ENCODE data around the gene HSPA2. TPM values are rescaled to one million over a fixed set of nuclear protein-coding genes. Genes with fewer than 3 reads are reported as not detected.

HSPA2 gene
- total and polyA plus RNA-seq, 2 of the 13 experiments (the other 11 are each of a cell fraction or from before 2014, with no cell fraction given), result 0.15 to 0.27 TPM

GRCh38 chr14:64503434-64504309 lies 36.9 kb upstream of the HSPA2 start, which contains the start of gene ZBTB25 (continued):
- TF ChIP-seq CTCF (CRISPR knock-in tag; IDR thresholded peaks at IDR 0.05) (0 out of 2 replicates have a peak, but pooled peaks have one; percentile 5), ZNF878 (CRISPR knock-in tag; IDR thresholded peaks at IDR 0.05) (no peak), ZNF468 (CRISPR knock-in tag; IDR thresholded peaks at IDR 0.05) (0 out of 2 replicates have a peak, but pooled peaks have one; percentile 18), XRCC5 (optimal IDR thresholded peaks at IDR 0.05; ENCODE audit: low read length) (peak; percentile 14), BRCA1 (CRISPR knock-in tag; IDR thresholded peaks at IDR 0.05) (peak; percentile 21; the same call in 1 of the 2 replicates), NR2F1 (CRISPR knock-in tag; IDR thresholded peaks at IDR 0.05) (peak; percentile 2 to 40; a peak in 1 of 4 replicates), AGO2 (optimal IDR thresholded peaks at IDR 0.05; ENCODE audit: low read depth, low read length) (peak; percentile 60), CSRNP2 (CRISPR knock-in tag; conservative IDR thresholded peaks at IDR 0.05; ENCODE audit: low read depth) (no peak), TOPORS (CRISPR knock-in tag; IDR thresholded peaks at IDR 0.05) (peak; percentile 92; the same call in 1 of the 2 replicates), ZSCAN22 (CRISPR knock-in tag; IDR thresholded peaks at IDR 0.05) (no peak), MBD4 (IDR thresholded peaks at IDR 0.05; ENCODE audit: borderline replicate concordance, low read length) (no peak), NR1H2 (CRISPR knock-in tag; IDR thresholded peaks at IDR 0.05; ENCODE audit: borderline replicate concordance, low read depth) (peak; percentile 88; the same call in 1 of the 2 replicates), THAP11 (CRISPR knock-in tag; IDR thresholded peaks at IDR 0.05) (peak; percentile 73), HNRNPK (IDR thresholded peaks at IDR 0.05; ENCODE audit: low read depth, low read length, poor library complexity, severe bottlenecking) (peak; percentile 68), CENPT (CRISPR knock-in tag; IDR thresholded peaks at IDR 0.05; ENCODE audit: low read depth) (0 out of 2 replicates have a peak, but pooled peaks have one; percentile 66), MED8 (CRISPR knock-in tag; IDR thresholded peaks at IDR 0.05; ENCODE audit: insufficient replicate concordance) (peak; percentile 10), DMAP1 (CRISPR knock-in tag; IDR thresholded peaks at IDR 0.05) (peak; percentile 71; the same call in 1 of the 2 replicates), MAX (IDR thresholded peaks at IDR 0.05) (peak; percentile 93), ZNF800 (CRISPR knock-in tag; IDR thresholded peaks at IDR 0.05) (0 out of 2 replicates have a peak, but pooled peaks have one; percentile 25), AGO1 (IDR thresholded peaks at IDR 0.05; ENCODE audit: low read depth, low read length, poor library complexity, severe bottlenecking) (no peak), TAF1 (CRISPR knock-in tag; IDR thresholded peaks at IDR 0.05) (peak; percentile 80), ZNF138 (CRISPR knock-in tag; IDR thresholded peaks at IDR 0.05; ENCODE audit: low read depth) (0 out of 2 replicates have a peak, but pooled peaks have one; percentile 19)
